Hematopoietic multipotent progenitor cell treated with erythropoietin and hydrocortisone succinate and interleukin-3 and kit ligand, for 4 days (in vitro differentiated cells): ENCODE data around the gene ELP4.

Experiments
- DNase-seq: peaks from one replicate; pipeline ENCODE4 v3.0.0-alpha.2; 2015

Gene ELP4

GRCh38 chr11:31826536-31827438, 317.2 kb downstream of the ELP4 start:
- DNase-seq, result no peak

GRCh38 chr11:31827455-31828206, 318.1 kb downstream of the ELP4 start:
- DNase-seq, result peak; percentile 3

GRCh38 chr11:31828217-31828616, 318.6 kb downstream of the ELP4 start:
- DNase-seq, result no peak

- DNase-seq, result no peak
Measured at GRCh38 chr11:31830406-31830805, 320.8 kb downstream of the ELP4 start.

- DNase-seq, result no peak
Measured at GRCh38 chr11:31834237-31834636, 324.7 kb downstream of the ELP4 start.
